HEK293 (cell line): ENCODE data around the gene CDC42EP5.

Experiments used
- CTCF ChIA-PET: fragments of 350-600 bp; formaldehyde crosslinking; extraction: SDS; loops from one replicate; lab custom pipeline; 2021; ENCODE audit warnings: antibody characterized with exemption; lab: Yijun Ruan, JAX
- POLR2A ChIA-PET: fragments of 300-600 bp; formaldehyde crosslinking; extraction: SDS; loops from one replicate; lab custom pipeline; 2020; ENCODE audit warnings: antibody characterized with exemption, inconsistent platforms; lab: Yijun Ruan, JAX
- H3K27ac ChIP-seq: fragments of 200-500 bp; sonication (Bioruptor generic); 2 replicates; pipeline ENCODE4 v1.5.1; 2014; ENCODE audit warnings: low read depth, low read length, control low read depth, inconsistent platforms; ENCODE audit errors: extremely low read depth
- H3K36me3 ChIP-seq, 2 experiments: fragments of 200-500 bp in 1 of 2; sonication (Bioruptor generic) in 1 of 2; 1 replicate in 1 of 2; 2 replicates in 1 of 2; pipeline ENCODE4 v1.5.1; 2014 to 2017; ENCODE audit warnings: inconsistent platforms in 2 of 2, low read length in 2 of 2; ENCODE audit not compliant: control insufficient read depth in 2 of 2, insufficient read depth in 1 of 2
- H3K4me1 ChIP-seq: fragments of 200-500 bp; sonication (Bioruptor generic); 2 replicates; pipeline ENCODE4 v1.5.1; 2014; ENCODE audit warnings: mild to moderate bottlenecking, low read length, inconsistent platforms; ENCODE audit not compliant: control insufficient read depth, insufficient read depth
- H3K4me3 ChIP-seq: 2 replicates; pipeline ENCODE4 v1.5.1; 2011; ENCODE audit warnings: low read depth, mild to moderate bottlenecking, control low read depth, low read length, moderate library complexity
- H3K9me3 ChIP-seq: fragments of 200-500 bp; sonication (Bioruptor generic); 2 replicates; pipeline ENCODE4 v1.5.1; 2014; ENCODE audit warnings: low read depth, low read length, inconsistent platforms; ENCODE audit not compliant: control insufficient read depth, insufficient read depth
- FEZF1 ChIP-seq: fragments of 450-650 bp; formaldehyde crosslinking; IDR thresholded peaks from 2 replicates; pipeline ENCODE4 v1.5.1; 2016; ENCODE audit warnings: missing biosample characterization, missing genetic modification characterization
- GLIS1 ChIP-seq: fragments of 450-650 bp; formaldehyde crosslinking; IDR thresholded peaks from 2 replicates; pipeline ENCODE4 v1.5.1; 2016; ENCODE audit warnings: missing biosample characterization, missing genetic modification characterization
- KLF1 ChIP-seq: fragments of 450-650 bp; formaldehyde crosslinking; IDR thresholded peaks from 2 replicates; pipeline ENCODE4 v1.5.1; 2016; ENCODE audit warnings: missing biosample characterization, missing genetic modification characterization
- PBX3 ChIP-seq: sonication (generic); formaldehyde crosslinking; IDR thresholded peaks from 2 replicates; pipeline ENCODE4 v1.8.1; 2022; ENCODE audit warnings: mild to moderate bottlenecking, moderate library complexity, missing genetic modification reagents
- PRDM10 ChIP-seq: fragments of 450-650 bp; formaldehyde crosslinking; IDR thresholded peaks from 2 replicates; pipeline ENCODE4 v1.5.1; 2016; ENCODE audit warnings: missing biosample characterization, missing genetic modification characterization
- ZBTB10 ChIP-seq: fragments of 450-650 bp; formaldehyde crosslinking; IDR thresholded peaks from 2 replicates; pipeline ENCODE4 v1.5.1; 2016; ENCODE audit warnings: missing biosample characterization, missing genetic modification characterization
- ZNF121 ChIP-seq: fragments of 450-650 bp; formaldehyde crosslinking; IDR thresholded peaks from 2 replicates; pipeline ENCODE4 v1.5.1; 2016; ENCODE audit warnings: missing biosample characterization, missing genetic modification characterization
- ZNF146 ChIP-seq: fragments of 450-650 bp; formaldehyde crosslinking; IDR thresholded peaks from 2 replicates; pipeline ENCODE4 v1.5.1; 2016; ENCODE audit warnings: missing biosample characterization, missing genetic modification characterization
- ZNF223 ChIP-seq: fragments of 450-650 bp; formaldehyde crosslinking; IDR thresholded peaks from 2 replicates; pipeline ENCODE4 v1.5.1; 2016; ENCODE audit warnings: missing biosample characterization, missing genetic modification characterization
- ZNF76 ChIP-seq: fragments of 450-650 bp; formaldehyde crosslinking; IDR thresholded peaks from 2 replicates; pipeline ENCODE4; 2016; ENCODE audit warnings: low read depth, missing biosample characterization, missing genetic modification characterization, borderline replicate concordance
- TF ChIP-seq, protein P1 (sequence below): fragments of 450-650 bp; formaldehyde crosslinking; IDR thresholded peaks from 2 replicates; pipeline ENCODE4 v1.5.1; 2016; ENCODE audit warnings: missing biosample characterization, missing genetic modification characterization
- TF ChIP-seq, protein P2 (sequence below): fragments of 450-650 bp; formaldehyde crosslinking; conservative IDR thresholded peaks from 2 replicates; pipeline ENCODE4 v1.5.1; 2016; ENCODE audit warnings: low read depth, missing biosample characterization, missing genetic modification characterization

The CDC42EP5 gene

GRCh38 chr19:54436628-54437252, 36.4 kb downstream of the CDC42EP5 start:
- ChIA-PET CTCF (interaction anchor here (4.2 to 4.8 kb wide), 2 partner anchors 13 to 46 kb away, joined by 29 to 43 read pairs; partner anchors contain the start of gene LENG8), POLR2A (interaction anchor here (0.7 to 4.0 kb wide), 2 partner anchors 12 kb away, joined by 3 to 38 read pairs; partner anchors contain the start of gene LENG8)
- Histone ChIP-seq H3K4me1 (0 out of 2 replicates have a peak, but pooled peaks cover under 1% of the 10 kb centered on the region), H3K27ac (no peak overlapping the region), H3K36me3 (peaks cover 0 to 10% of the 10 kb centered on the region in 2 experiments; a peak in 2 of 3 replicates), H3K9me3 (no peaks in the 10 kb centered on the region), H3K4me3 (no peak overlapping the region)
- no peak for TF ChIP-seq ZBTB10 (tag by site-specific recombination)
- no peak for TF ChIP-seq FEZF1 (tag by site-specific recombination)
- no peak for TF ChIP-seq ZNF121 (tag by site-specific recombination)
- no peak for TF ChIP-seq ZNF223
- TF ChIP-seq, protein P1, sequence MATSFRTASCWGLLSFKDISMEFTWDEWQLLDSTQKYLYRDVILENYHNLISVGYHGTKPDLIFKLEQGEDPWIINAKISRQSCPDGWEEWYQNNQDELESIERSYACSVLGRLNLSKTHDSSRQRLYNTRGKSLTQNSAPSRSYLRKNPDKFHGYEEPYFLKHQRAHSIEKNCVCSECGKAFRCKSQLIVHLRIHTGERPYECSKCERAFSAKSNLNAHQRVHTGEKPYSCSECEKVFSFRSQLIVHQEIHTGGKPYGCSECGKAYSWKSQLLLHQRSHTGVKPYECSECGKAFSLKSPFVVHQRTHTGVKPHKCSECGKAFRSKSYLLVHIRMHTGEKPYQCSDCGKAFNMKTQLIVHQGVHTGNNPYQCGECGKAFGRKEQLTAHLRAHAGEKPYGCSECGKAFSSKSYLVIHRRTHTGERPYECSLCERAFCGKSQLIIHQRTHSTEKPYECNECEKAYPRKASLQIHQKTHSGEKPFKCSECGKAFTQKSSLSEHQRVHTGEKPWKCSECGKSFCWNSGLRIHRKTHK, result no peak
- no peak for TF ChIP-seq ZNF76 (tag by site-specific recombination)
- TF ChIP-seq GLIS1 (tag by site-specific recombination), result no peak; the same call in 1 of the 2 replicates
- TF ChIP-seq PRDM10, result no peak
- no peak for TF ChIP-seq PBX3 (CRISPR knock-in tag)
- no peak for TF ChIP-seq ZNF146 (tag by site-specific recombination)
- TF ChIP-seq, protein P2, sequence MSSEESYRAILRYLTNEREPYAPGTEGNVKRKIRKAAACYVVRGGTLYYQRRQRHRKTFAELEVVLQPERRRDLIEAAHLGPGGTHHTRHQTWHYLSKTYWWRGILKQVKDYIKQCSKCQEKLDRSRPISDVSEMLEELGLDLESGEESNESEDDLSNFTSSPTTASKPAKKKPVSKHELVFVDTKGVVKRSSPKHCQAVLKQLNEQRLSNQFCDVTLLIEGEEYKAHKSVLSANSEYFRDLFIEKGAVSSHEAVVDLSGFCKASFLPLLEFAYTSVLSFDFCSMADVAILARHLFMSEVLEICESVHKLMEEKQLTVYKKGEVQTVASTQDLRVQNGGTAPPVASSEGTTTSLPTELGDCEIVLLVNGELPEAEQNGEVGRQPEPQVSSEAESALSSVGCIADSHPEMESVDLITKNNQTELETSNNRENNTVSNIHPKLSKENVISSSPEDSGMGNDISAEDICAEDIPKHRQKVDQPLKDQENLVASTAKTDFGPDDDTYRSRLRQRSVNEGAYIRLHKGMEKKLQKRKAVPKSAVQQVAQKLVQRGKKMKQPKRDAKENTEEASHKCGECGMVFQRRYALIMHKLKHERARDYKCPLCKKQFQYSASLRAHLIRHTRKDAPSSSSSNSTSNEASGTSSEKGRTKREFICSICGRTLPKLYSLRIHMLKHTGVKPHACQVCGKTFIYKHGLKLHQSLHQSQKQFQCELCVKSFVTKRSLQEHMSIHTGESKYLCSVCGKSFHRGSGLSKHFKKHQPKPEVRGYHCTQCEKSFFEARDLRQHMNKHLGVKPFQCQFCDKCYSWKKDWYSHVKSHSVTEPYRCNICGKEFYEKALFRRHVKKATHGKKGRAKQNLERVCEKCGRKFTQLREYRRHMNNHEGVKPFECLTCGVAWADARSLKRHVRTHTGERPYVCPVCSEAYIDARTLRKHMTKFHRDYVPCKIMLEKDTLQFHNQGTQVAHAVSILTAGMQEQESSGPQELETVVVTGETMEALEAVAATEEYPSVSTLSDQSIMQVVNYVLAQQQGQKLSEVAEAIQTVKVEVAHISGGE (tag by site-specific recombination), result no peak
- no peak for TF ChIP-seq KLF1 (tag by site-specific recombination)
